C4-2B (cell line): ENCODE results near the gene WWTR1.

ENCODE experiments used
- H3K27ac ChIP-seq: fragments of 450-650 bp; 2 replicates; pipeline ENCODE4 v1.5.1; 2017
- CTCF ChIP-seq: fragments of 450-650 bp; conservative IDR thresholded peaks from 2 replicates; pipeline ENCODE4 v1.5.1; 2017; ENCODE audit warnings: mild to moderate bottlenecking
- ZFX ChIP-seq: fragments of 450-650 bp; IDR thresholded peaks from 2 replicates; pipeline ENCODE4 v1.6.1; 2017

The WWTR1 gene

DNA sequence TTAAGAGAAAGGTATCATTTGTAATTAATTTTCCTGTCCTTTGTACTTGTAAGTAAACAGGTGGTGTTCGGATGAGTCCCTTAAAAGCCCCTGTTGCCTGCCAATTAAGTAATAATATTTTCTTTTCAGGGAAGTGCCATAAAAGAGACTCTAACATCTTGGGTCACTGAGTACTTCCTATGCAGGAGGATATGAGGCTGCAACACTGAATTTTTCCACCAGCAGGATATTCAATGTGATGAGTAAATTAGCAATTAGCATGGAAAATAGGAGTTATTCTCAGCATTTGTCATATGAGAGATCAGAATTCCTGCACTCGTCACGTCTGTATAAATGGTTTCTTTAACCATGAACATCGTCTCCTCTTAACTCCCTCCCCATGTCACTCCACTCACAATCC, 45.4 kb downstream of the WWTR1 start:
- TF ChIP-seq ZFX (no peak), CTCF (no peak; the same call in 1 of the 2 replicates)

DNA sequence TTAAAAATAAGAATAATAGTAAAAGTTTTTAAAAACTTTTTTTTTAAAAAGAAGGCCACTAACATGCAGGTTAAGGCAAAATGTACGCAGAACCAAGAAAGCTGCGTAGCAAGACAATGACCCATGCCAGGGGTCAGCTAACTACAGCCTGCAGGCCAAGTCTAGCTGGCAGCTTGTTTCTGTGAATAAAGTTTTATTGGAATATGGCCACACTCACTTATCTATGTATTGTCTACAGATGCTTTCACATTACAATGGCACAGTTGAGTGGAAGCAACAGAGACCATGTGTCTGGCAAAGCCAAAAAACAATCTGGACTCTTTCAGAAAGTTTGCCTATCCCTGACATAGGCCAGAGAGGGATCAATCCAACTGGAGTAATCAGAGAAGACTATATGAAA, 46.7 kb downstream of the WWTR1 start:
- TF ChIP-seq CTCF, result no peak
- TF ChIP-seq ZFX, result no peak

More for the DNA sequence above, 45.4 kb downstream of the WWTR1 start:
- no peak overlapping the region for H3K27ac ChIP-seq

GRCh38 chr3:149610351-149611105, 47.3 kb downstream of the WWTR1 start:
- H3K27ac ChIP-seq, result no peak overlapping the region
- TF ChIP-seq CTCF (no peak), ZFX (no peak)

More for the DNA sequence above, 46.7 kb downstream of the WWTR1 start:
- no peak overlapping the region for H3K27ac ChIP-seq

DNA sequence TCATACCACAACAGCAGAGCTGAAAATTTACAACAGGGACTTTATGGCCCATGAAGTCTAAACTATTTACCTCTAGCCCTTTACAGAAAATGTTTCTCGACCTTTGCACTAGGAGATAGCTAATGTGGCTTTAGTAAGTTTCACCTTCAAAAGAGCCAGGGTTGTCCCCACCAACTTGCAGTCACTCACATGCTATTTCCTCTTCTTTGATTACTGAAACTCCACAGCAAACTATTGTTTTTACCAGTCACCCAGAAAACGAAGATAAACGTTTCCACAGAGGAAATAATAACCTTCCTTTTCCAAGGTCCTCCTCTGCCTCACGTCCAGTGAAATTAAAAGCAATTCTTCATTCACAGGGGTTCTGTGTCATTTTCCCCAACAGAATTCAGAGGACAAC, 48.2 kb downstream of the WWTR1 start:
- TF ChIP-seq ZFX (no peak), CTCF (no peak)
- H3K27ac ChIP-seq, result no peak overlapping the region

DNA sequence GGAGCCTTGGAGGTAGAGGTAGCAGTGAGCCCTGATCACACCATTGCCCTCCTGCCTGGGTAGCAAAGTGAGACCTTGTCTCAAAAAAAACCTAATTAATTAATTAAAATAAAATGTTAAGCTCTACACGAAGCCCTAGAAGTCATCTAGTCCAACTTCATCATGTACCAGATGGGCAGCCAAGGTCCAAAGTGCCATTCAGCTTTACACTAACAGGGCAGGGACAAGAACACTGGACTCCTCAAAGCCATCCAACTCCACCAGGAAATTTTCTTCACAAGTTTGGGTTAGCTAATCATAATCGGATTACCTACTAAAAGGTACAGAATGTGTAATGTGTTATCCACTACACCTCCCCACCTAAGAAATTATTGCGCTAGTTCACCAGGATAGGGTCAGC, 48.8 kb downstream of the WWTR1 start:
- H3K27ac ChIP-seq, result no peak overlapping the region
- TF ChIP-seq CTCF, result no peak
- no peak for TF ChIP-seq ZFX

- TF ChIP-seq ZFX, result no peak
- TF ChIP-seq CTCF, result no peak
- H3K27ac ChIP-seq, result no peak overlapping the region
These were observed 51.9 kb downstream of the WWTR1 start for GRCh38 chr3:149605902-149606301.

- H3K27ac ChIP-seq, result no peak overlapping the region
- TF ChIP-seq CTCF (no peak), ZFX (no peak)
These were observed 53.5 kb downstream of the WWTR1 start for GRCh38 chr3:149604125-149604875.
